Esophagus muscularis mucosa (tissue), 4 donors: ENCODE results near the gene POLR2B. TPM values are rescaled to one million over a fixed set of nuclear protein-coding genes. Genes with fewer than 3 reads are reported as not detected.

Experiments used
- DNase-seq: peaks from one replicate; pipeline ENCODE4 v3.0.0-alpha.2; 2017; ENCODE audit errors: extremely low spot score
- H3K27ac ChIP-seq, 4 donors: fragments of 200-600 bp; sonication (generic); replicated peaks in 1 of 4; 1 replicate in 3 of 4; 2 replicates in 1 of 4; pipeline ENCODE4 v1.5.1; 2016 to 2019; ENCODE audit warnings: mild to moderate bottlenecking in 1 of 4
- H3K27me3 ChIP-seq, 4 donors: fragments of 200-600 bp; sonication (generic); one replicate each; pipeline versions ENCODE4 v1.5.1 to v1.6.0; 2016 to 2019
- H3K36me3 ChIP-seq, 4 donors: fragments of 200-600 bp; sonication (generic); one replicate each; pipeline ENCODE4 v1.5.1; 2016 to 2019
- H3K4me1 ChIP-seq, 4 donors: fragments of 200-600 bp; sonication (generic); one replicate each; pipeline ENCODE4 v1.5.1; 2016 to 2019
- H3K4me3 ChIP-seq, 4 donors: fragments of 200-600 bp; sonication (generic); 1 replicate in 2 of 4; 2 replicates in 2 of 4; pipeline ENCODE4 v1.5.1; 2016 to 2019; ENCODE audit warnings: mild to moderate bottlenecking in 4 of 4, moderate library complexity in 1 of 4
- H3K9me3 ChIP-seq, 4 donors: fragments of 200-600 bp; sonication (generic); 1 replicate in 3 of 4; 2 replicates in 1 of 4; pipeline ENCODE4 v1.5.1; 2016 to 2019
- CTCF ChIP-seq, 3 experiments: fragments of 200-600 bp in 2 of 3; fragments of 450-650 bp in 1 of 3; sonication (generic) in 2 of 3; IDR thresholded peaks; one replicate each; pipeline ENCODE4 v1.5.1; 2017 to 2019; ENCODE audit warnings: antibody characterized with exemption in 3 of 3, mild to moderate bottlenecking in 2 of 3, moderate library complexity in 1 of 3
- EP300 ChIP-seq: sonication (generic); formaldehyde crosslinking; IDR thresholded peaks from one replicate; pipeline ENCODE4 v1.6.1; 2017; ENCODE audit warnings: antibody characterized with exemption
- POLR2A ChIP-seq: fragments of 450-650 bp; IDR thresholded peaks from one replicate; pipeline ENCODE4 v1.6.1; 2017; ENCODE audit warnings: antibody characterized with exemption, moderate library complexity, mild to moderate bottlenecking, low read depth
- POLR2AphosphoS5 ChIP-seq, 2 donors: sonication (generic); formaldehyde crosslinking; IDR thresholded peaks; one replicate each; pipeline ENCODE4 v1.6.1; 2017; ENCODE audit warnings: antibody characterized with exemption in 2 of 2
- WGBS: methylation state at CpG from one replicate; pipeline ENCODE4 v1.1.5; 2018; 5-methylcytosine and 5-hydroxymethylcytosine counted together
- intact Hi-C: fragments of 100-400 bp; cut with DNase I; formaldehyde crosslinking; loops from one replicate; pipeline ENCODE4 v1.15.1; 2023
- total RNA-seq, 4 donors: library from RNA; depleted of rRNA; stranded (reverse); fragments of >200 nt; gene quantifications; one replicate each; pipeline versions ENCODE4 v1.1.0 to v1.2.1, GENCODE V29; 2016

Gene POLR2B
- total RNA-seq, 4 donors from 2014 or later = 58.3 to 95.7 (median 74.0) TPM

- intact Hi-C loops = no loop called here
- Histone ChIP-seq H3K4me3 (no peak overlapping the region), H3K4me1 (peaks cover 0 to 10% (median 8%) of the 10 kb centered on the region in 4 donors), H3K36me3 (peaks cover 50 to 98% (median 73%) of the 10 kb centered on the region in 4 donors), H3K9me3 (no peaks in the 10 kb centered on the region), H3K27ac (peak overlapping the region in 1 of 4 donors; percentile 13), H3K27me3 (no peaks in the 10 kb centered on the region)
- 89% methylated on average over 5 of the region's 5 CpGs for WGBS
- no peak for TF ChIP-seq POLR2A
- TF ChIP-seq POLR2AphosphoS5 (IDR thresholded peaks at IDR 0.05) = no peak
- no peak for TF ChIP-seq EP300
- no peak for TF ChIP-seq CTCF (IDR thresholded peaks at IDR 0.05)
- DNase-seq = no peak
Measured at GRCh38 chr4:57020467-57021101, 41.9 kb downstream of the POLR2B start.

DNA sequence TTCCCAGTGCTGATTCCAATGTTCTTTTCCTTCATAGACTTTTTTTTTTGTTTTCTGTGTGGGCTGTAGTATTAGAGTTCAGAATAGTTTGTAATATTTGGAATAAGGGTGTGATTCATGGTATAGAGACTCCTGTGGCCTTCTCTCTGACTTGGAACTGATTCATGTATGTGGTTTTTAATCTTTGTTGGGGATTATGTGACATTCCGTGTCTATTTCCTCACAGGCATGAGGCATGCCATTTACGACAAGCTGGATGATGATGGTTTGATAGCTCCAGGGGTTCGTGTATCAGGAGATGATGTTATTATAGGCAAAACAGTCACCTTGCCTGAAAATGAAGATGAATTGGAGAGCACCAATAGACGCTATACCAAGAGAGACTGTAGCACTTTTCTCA lies 44.4 kb downstream of the POLR2B start:
- no peaks in the 10 kb centered on the region for H3K9me3 ChIP-seq
- intact Hi-C loops = no loop called here
- WGBS = 87% methylated on average over 4 of the region's 4 CpGs
- DNase-seq = no peak
- H3K27ac ChIP-seq = no peak overlapping the region
- H3K4me1 ChIP-seq = peaks cover 0 to 10% (median 8%) of the 10 kb centered on the region in 4 donors
- no peak overlapping the region for H3K4me3 ChIP-seq
- no peak for TF ChIP-seq EP300
- TF ChIP-seq POLR2A = no peak
- no peak for TF ChIP-seq POLR2AphosphoS5 (IDR thresholded peaks at IDR 0.05)
- no peak for TF ChIP-seq CTCF (IDR thresholded peaks at IDR 0.05)
- H3K27me3 ChIP-seq = no peaks in the 10 kb centered on the region
- H3K36me3 ChIP-seq = peaks cover 37 to 100% (median 75%) of the 10 kb centered on the region in 4 donors

DNA sequence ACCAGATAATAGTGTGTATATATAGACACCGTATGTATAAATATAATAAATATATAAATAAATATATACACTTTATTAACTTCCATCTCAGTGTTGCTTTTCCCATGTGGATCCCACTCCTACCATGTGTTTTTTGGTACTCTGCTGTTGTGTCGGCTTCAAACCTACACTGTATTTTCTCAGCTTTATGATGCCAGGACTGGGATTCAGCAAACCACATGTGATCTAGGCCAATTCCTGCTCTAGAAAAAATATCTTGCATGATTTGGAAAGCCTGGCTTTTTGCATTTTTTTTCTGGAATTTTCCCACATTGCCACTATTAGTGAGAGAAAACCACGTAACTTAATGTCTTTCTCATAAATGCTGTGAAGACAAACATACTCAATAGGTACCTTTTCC lies 55.8 kb downstream of the POLR2B start:
- H3K27ac ChIP-seq = no peak overlapping the region

GRCh38 chr4:57037982-57038604 lies 59.4 kb downstream of the POLR2B start:
- H3K27me3 ChIP-seq = no peaks in the 10 kb centered on the region
- peaks cover 15 to 44% (median 34%) of the 10 kb centered on the region in 4 donors for H3K4me1 ChIP-seq
- WGBS = 46% methylated on average over 15 of the region's 15 CpGs
- no peak overlapping the region for H3K4me3 ChIP-seq
- TF ChIP-seq CTCF (IDR thresholded peaks at IDR 0.05) (peak; percentile 80 to 93 (median 84)), EP300 (no peak), POLR2AphosphoS5 (IDR thresholded peaks at IDR 0.05) (peak; percentile 31 to 52), POLR2A (no peak)
- no peaks in the 10 kb centered on the region for H3K9me3 ChIP-seq
- peaks cover 2 to 61% (median 22%) of the 10 kb centered on the region in 4 donors for H3K36me3 ChIP-seq
- H3K27ac ChIP-seq = peak overlapping the region in 2 of 4 donors; percentile 13 to 21
- DNase-seq = no peak
- intact Hi-C loops = loop anchor here (1.0 to 5.0 kb wide), 2 partner anchors 74 to 126 kb away; partner anchors contain the start of gene IGFBP7

More for the DNA sequence above, 55.8 kb downstream of the POLR2B start:
- WGBS = 91% methylated on average over 3 of the region's 3 CpGs
- no peaks in the 10 kb centered on the region for H3K27me3 ChIP-seq
- peaks cover 0 to 13% (median 9%) of the 10 kb centered on the region in 4 donors for H3K4me1 ChIP-seq
- H3K9me3 ChIP-seq = no peaks in the 10 kb centered on the region
- H3K36me3 ChIP-seq = peaks cover 26 to 83% (median 48%) of the 10 kb centered on the region in 4 donors
- TF ChIP-seq POLR2A (no peak), CTCF (IDR thresholded peaks at IDR 0.05) (no peak), EP300 (no peak), POLR2AphosphoS5 (IDR thresholded peaks at IDR 0.05) (no peak)
- no peak for DNase-seq
- no peak overlapping the region for H3K4me3 ChIP-seq
- intact Hi-C loops = no loop called here
